HepG2 (cell line): ENCODE data around the gene TNFRSF6B. TPM values are rescaled to one million over a fixed set of nuclear protein-coding genes. Genes with fewer than 3 reads are reported as not detected.

Experiments
- BORCS8-MEF2B ChIP-seq: sonication (generic); formaldehyde crosslinking; IDR thresholded peaks from 2 replicates; pipeline ENCODE4 v1.8.0; 2022; ENCODE audit warnings: mild to moderate bottlenecking, missing genetic modification reagents
- CHCHD3 ChIP-seq: sonication (generic); formaldehyde crosslinking; IDR thresholded peaks from 2 replicates; pipeline ENCODE4 v1.8.0; 2022; ENCODE audit warnings: mild to moderate bottlenecking, missing genetic modification reagents, moderate library complexity
- CTCF ChIP-seq: sonication (generic); formaldehyde crosslinking; IDR thresholded peaks from 2 replicates; pipeline ENCODE4 v1.5.0; 2020; ENCODE audit warnings: mild to moderate bottlenecking, missing genetic modification reagents, moderate library complexity
- EEA1 ChIP-seq: sonication (generic); formaldehyde crosslinking; IDR thresholded peaks from 2 replicates; pipeline ENCODE4 v1.5.1; 2020; ENCODE audit warnings: mild to moderate bottlenecking, missing genetic modification reagents, borderline replicate concordance
- ELF4 ChIP-seq: sonication (generic); formaldehyde crosslinking; IDR thresholded peaks from 2 replicates; pipeline ENCODE4 v1.5.0; 2020; ENCODE audit warnings: missing genetic modification reagents, mild to moderate bottlenecking, moderate library complexity, borderline replicate concordance
- FOXA3 ChIP-seq: IDR thresholded peaks from 2 replicates; pipeline ENCODE4 v1.6.1; 2016; ENCODE audit warnings: missing genetic modification reagents, missing compliant biosample characterization
- HNRNPUL1 ChIP-seq: fragments of 200-400 bp; formaldehyde crosslinking; IDR thresholded peaks from 2 replicates; pipeline ENCODE4 v1.6.1; 2017; ENCODE audit warnings: low read depth, mild to moderate bottlenecking, low read length, moderate library complexity
- KLF11 ChIP-seq: IDR thresholded peaks from 2 replicates; pipeline ENCODE4 v1.6.1; 2016; ENCODE audit warnings: missing compliant biosample characterization
- MBD4 ChIP-seq: IDR thresholded peaks from 2 replicates; pipeline ENCODE4 v1.6.1; 2012; ENCODE audit warnings: low read length, inconsistent platforms, borderline replicate concordance
- MTF2 ChIP-seq: sonication (generic); formaldehyde crosslinking; IDR thresholded peaks from 2 replicates; pipeline ENCODE4 v1.5.0; 2020; ENCODE audit warnings: missing genetic modification reagents, borderline replicate concordance
- NFKBIZ ChIP-seq: IDR thresholded peaks from 2 replicates; pipeline ENCODE4 v1.6.1; 2018; ENCODE audit warnings: missing genetic modification reagents, missing compliant biosample characterization
- PHF21A ChIP-seq: sonication (generic); formaldehyde crosslinking; IDR thresholded peaks from 2 replicates; pipeline ENCODE4 v1.5.0; 2020; ENCODE audit warnings: mild to moderate bottlenecking, missing genetic modification reagents
- POLR2AphosphoS5 ChIP-seq: IDR thresholded peaks from 2 replicates; pipeline ENCODE4 v1.6.1; 2012; ENCODE audit warnings: low read depth, low read length
- RFX5 ChIP-seq: IDR thresholded peaks from 2 replicates; pipeline ENCODE4 v1.6.1; 2011; ENCODE audit warnings: low read depth, low read length, improper control_type of control experiment
- RXRB ChIP-seq: IDR thresholded peaks from 2 replicates; pipeline ENCODE4 v1.6.1; 2016; ENCODE audit warnings: borderline replicate concordance, missing genetic modification reagents, missing compliant biosample characterization
- SP2 ChIP-seq: sonication (generic); formaldehyde crosslinking; IDR thresholded peaks from 2 replicates; pipeline ENCODE4 v1.5.1; 2020; ENCODE audit warnings: mild to moderate bottlenecking, missing genetic modification reagents
- STAT5B ChIP-seq: sonication (generic); formaldehyde crosslinking; IDR thresholded peaks from 2 replicates; pipeline ENCODE4 v1.4.0; 2020; ENCODE audit warnings: missing genetic modification reagents
- TOPORS ChIP-seq: sonication (generic); formaldehyde crosslinking; IDR thresholded peaks from 2 replicates; pipeline ENCODE4 v1.8.0; 2023; ENCODE audit warnings: mild to moderate bottlenecking, missing genetic modification reagents
- ZBTB38 ChIP-seq: sonication (generic); formaldehyde crosslinking; IDR thresholded peaks from 2 replicates; pipeline ENCODE4 v1.5.1; 2020; ENCODE audit warnings: mild to moderate bottlenecking, missing genetic modification reagents
- ZNF12 ChIP-seq: sonication (generic); formaldehyde crosslinking; IDR thresholded peaks from 2 replicates; pipeline ENCODE4 v1.5.0; 2020; ENCODE audit warnings: missing genetic modification reagents
- ZNF260 ChIP-seq: sonication (generic); formaldehyde crosslinking; IDR thresholded peaks from 2 replicates; pipeline ENCODE4 v1.4.0; 2020; ENCODE audit warnings: missing genetic modification reagents, low read depth, mild to moderate bottlenecking, borderline replicate concordance
- ZNF556 ChIP-seq: sonication (generic); formaldehyde crosslinking; IDR thresholded peaks from 2 replicates; pipeline ENCODE4 v1.4.0; 2020; ENCODE audit warnings: mild to moderate bottlenecking, missing genetic modification reagents, borderline replicate concordance
- ZNF570 ChIP-seq: sonication (generic); formaldehyde crosslinking; IDR thresholded peaks from 2 replicates; pipeline ENCODE4 v1.4.0; 2020; ENCODE audit warnings: mild to moderate bottlenecking, missing genetic modification reagents, borderline replicate concordance
- ZNF790 ChIP-seq: sonication (generic); formaldehyde crosslinking; IDR thresholded peaks from 2 replicates; pipeline ENCODE4 v1.8.0; 2022; ENCODE audit warnings: missing genetic modification reagents, mild to moderate bottlenecking, borderline replicate concordance
- ZNF841 ChIP-seq: sonication (generic); formaldehyde crosslinking; IDR thresholded peaks from 2 replicates; pipeline ENCODE4 v1.8.1; 2023; ENCODE audit warnings: missing genetic modification reagents, borderline replicate concordance
- polyA plus RNA-seq, 8 experiments: library from polyadenylated mRNA; depleted of rRNA in 3 of 8; stranded (reverse) in 7 of 8; unstranded in 1 of 8; fragments of >200 nt; fragmentation: Illumina TruSeq in 4 of 8; extraction: Trizol in 4 of 8; gene quantifications; 2 replicates each; pipeline versions ENCODE4 v1.2.1 to v1.2.3, GENCODE V29; 2011 to 2016; ENCODE audit warnings: low read depth in 4 of 8, missing spikeins in 1 of 8, mixed read lengths in 1 of 8; ENCODE audit not compliant: insufficient read depth in 1 of 8
- total RNA-seq, 5 experiments: library from RNA; depleted of rRNA; stranded (reverse); fragments of >200 nt; fragmentation: Illumina TruSeq; extraction: Trizol; gene quantifications; 2 replicates each; pipeline ENCODE4 v1.2.3, GENCODE V29; 2016; ENCODE audit warnings: low read depth in 1 of 5
- TF ChIP-seq, protein P1 (sequence below): sonication (generic); formaldehyde crosslinking; conservative IDR thresholded peaks from 2 replicates; pipeline ENCODE4 v1.8.0; 2022; ENCODE audit warnings: mild to moderate bottlenecking, moderate library complexity, missing genetic modification reagents
- TF ChIP-seq, protein P2 (sequence below): sonication (generic); formaldehyde crosslinking; IDR thresholded peaks from 2 replicates; pipeline ENCODE4 v1.8.0; 2022; ENCODE audit warnings: mild to moderate bottlenecking, missing genetic modification reagents

TNFRSF6B gene
- total and polyA plus RNA-seq, 2 of the 13 experiments (the other 11 are each of a cell fraction or from before 2014, with no cell fraction given), result 0.24 TPM; not detected in 1

- no peak for TF ChIP-seq ZNF260 (CRISPR knock-in tag)
- no peak for TF ChIP-seq ZNF841 (CRISPR knock-in tag)
- no peak for TF ChIP-seq ELF4 (CRISPR knock-in tag)
- TF ChIP-seq ZNF570, result no peak
- TF ChIP-seq, protein P1, sequence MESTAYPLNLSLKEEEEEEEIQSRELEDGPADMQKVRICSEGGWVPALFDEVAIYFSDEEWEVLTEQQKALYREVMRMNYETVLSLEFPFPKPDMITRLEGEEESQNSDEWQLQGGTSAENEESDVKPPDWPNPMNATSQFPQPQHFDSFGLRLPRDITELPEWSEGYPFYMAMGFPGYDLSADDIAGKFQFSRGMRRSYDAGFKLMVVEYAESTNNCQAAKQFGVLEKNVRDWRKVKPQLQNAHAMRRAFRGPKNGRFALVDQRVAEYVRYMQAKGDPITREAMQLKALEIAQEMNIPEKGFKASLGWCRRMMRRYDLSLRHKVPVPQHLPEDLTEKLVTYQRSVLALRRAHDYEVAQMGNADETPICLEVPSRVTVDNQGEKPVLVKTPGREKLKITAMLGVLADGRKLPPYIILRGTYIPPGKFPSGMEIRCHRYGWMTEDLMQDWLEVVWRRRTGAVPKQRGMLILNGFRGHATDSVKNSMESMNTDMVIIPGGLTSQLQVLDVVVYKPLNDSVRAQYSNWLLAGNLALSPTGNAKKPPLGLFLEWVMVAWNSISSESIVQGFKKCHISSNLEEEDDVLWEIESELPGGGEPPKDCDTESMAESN, result no peak
- TF ChIP-seq NFKBIZ (CRISPR knock-in tag), result no peak
- TF ChIP-seq KLF11 (CRISPR knock-in tag), result no peak
- TF ChIP-seq MBD4, result no peak
- TF ChIP-seq, protein P2, sequence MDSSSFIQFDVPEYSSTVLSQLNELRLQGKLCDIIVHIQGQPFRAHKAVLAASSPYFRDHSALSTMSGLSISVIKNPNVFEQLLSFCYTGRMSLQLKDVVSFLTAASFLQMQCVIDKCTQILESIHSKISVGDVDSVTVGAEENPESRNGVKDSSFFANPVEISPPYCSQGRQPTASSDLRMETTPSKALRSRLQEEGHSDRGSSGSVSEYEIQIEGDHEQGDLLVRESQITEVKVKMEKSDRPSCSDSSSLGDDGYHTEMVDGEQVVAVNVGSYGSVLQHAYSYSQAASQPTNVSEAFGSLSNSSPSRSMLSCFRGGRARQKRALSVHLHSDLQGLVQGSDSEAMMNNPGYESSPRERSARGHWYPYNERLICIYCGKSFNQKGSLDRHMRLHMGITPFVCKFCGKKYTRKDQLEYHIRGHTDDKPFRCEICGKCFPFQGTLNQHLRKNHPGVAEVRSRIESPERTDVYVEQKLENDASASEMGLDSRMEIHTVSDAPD, result no peak
- TF ChIP-seq STAT5B (CRISPR knock-in tag), result no peak
- no peak for TF ChIP-seq ZNF790 (CRISPR knock-in tag)
- no peak for TF ChIP-seq PHF21A (CRISPR knock-in tag)
- no peak for TF ChIP-seq TOPORS (CRISPR knock-in tag)
- no peak for TF ChIP-seq CTCF
- no peak for TF ChIP-seq ZNF12 (CRISPR knock-in tag)
- TF ChIP-seq BORCS8-MEF2B (CRISPR knock-in tag), result no peak; the same call in 1 of the 2 replicates
- no peak for TF ChIP-seq RFX5
- TF ChIP-seq FOXA3 (CRISPR knock-in tag), result no peak
- TF ChIP-seq MTF2, result no peak
- TF ChIP-seq CHCHD3 (CRISPR knock-in tag), result no peak
- no peak for TF ChIP-seq EEA1
- TF ChIP-seq SP2, result no peak
- no peak for TF ChIP-seq ZNF556 (CRISPR knock-in tag)
- no peak for TF ChIP-seq RXRB (CRISPR knock-in tag)
- peak; percentile 47; the same call in 1 of the 2 replicates for TF ChIP-seq ZBTB38 (CRISPR knock-in tag)
- no peak for TF ChIP-seq HNRNPUL1
- peak; percentile 56; the same call in 1 of the 2 replicates for TF ChIP-seq POLR2AphosphoS5
Observed at GRCh38 chr20:63735859-63736718, 39.6 kb downstream of the TNFRSF6B start, which contains the start of gene LIME1 (continued).
